Psoas muscle (tissue), 8 donors: ENCODE results near the gene ATP7B. TPM values are rescaled to one million over a fixed set of nuclear protein-coding genes. Genes with fewer than 3 reads are reported as not detected.

ENCODE experiments used
- ATAC-seq, 4 donors: fragments of 200-7000 bp; cut with Tn5 transposase; one replicate each; pipeline ENCODE4 v1.9.1; 2020; ENCODE audit warnings: moderate library complexity in 3 of 4, mild to moderate bottlenecking in 2 of 4
- DNase-seq, 2 donors: peaks; one replicate each; pipeline ENCODE4 v3.0.0-alpha.2; 2020
- H3K27ac ChIP-seq: fragments of 200-600 bp; one replicate; pipeline ENCODE4 v1.8.0; 2022
- H3K27me3 ChIP-seq, 3 donors: fragments of 200-600 bp in 1 of 3; one replicate each; pipeline versions ENCODE4 v1.6.1 to v1.8.0; 2013 to 2022; ENCODE audit warnings: low read length in 2 of 3, mild to moderate bottlenecking in 2 of 3, moderate library complexity in 1 of 3; ENCODE audit not compliant: insufficient read depth in 3 of 3
- H3K36me3 ChIP-seq, 2 donors: fragments of 200-600 bp in 1 of 2; one replicate each; pipeline versions ENCODE4 v1.6.1 to v1.8.0; 2013 to 2022; ENCODE audit warnings: low read depth in 1 of 2, mild to moderate bottlenecking in 1 of 2, moderate library complexity in 1 of 2; ENCODE audit not compliant: insufficient read depth in 1 of 2
- H3K4me1 ChIP-seq: fragments of 200-600 bp; one replicate; pipeline ENCODE4 v1.8.0; 2022
- H3K4me3 ChIP-seq: fragments of 200-600 bp; one replicate; pipeline ENCODE4 v1.8.0; 2022; ENCODE audit warnings: mild to moderate bottlenecking
- H3K9me3 ChIP-seq: fragments of 200-600 bp; one replicate; pipeline ENCODE4 v1.8.0; 2022
- WGBS, 3 donors: extraction: QIAGEN DNeasy Blood & Tissue Kit; methylation state at CpG; one replicate each; pipeline versions ENCODE4 v1.1.6 to v1.1.7; 2013; 5-methylcytosine and 5-hydroxymethylcytosine counted together
- intact Hi-C, 2 donors: fragments of 100-400 bp; cut with DNase I; formaldehyde crosslinking; loops; one replicate each; pipeline versions ENCODE4 v1.11.0 to v1.14.2; 2022
- polyA plus RNA-seq, 3 donors: library from polyadenylated mRNA; stranded (reverse); fragments of 200-250 nt; gene quantifications; one replicate each; pipeline ENCODE4 v1.2.3, GENCODE V29; 2013
- total RNA-seq, 4 donors: library from RNA; stranded (reverse); fragmentation: NEBNext Ultra II Directional in 2 of 4; extraction: Animal tissue kit (Norgen Biotek cat#: 25700) in 2 of 4; gene quantifications; one replicate each; pipeline versions ENCODE4 v1.2.1 to v1.2.4, GENCODE V29; 2021 to 2023
- TF ChIP-seq, protein P1 (sequence below): fragments of 200-600 bp; IDR thresholded peaks from one replicate; pipeline ENCODE4 v1.8.0; 2022; ENCODE audit warnings: antibody characterized with exemption
- donor health status: healthy with polysubstance abuse.
- donor health status: DM: no; HTN: no; CAD: no; lungs with moderate emphysema.
- donor health status: Bipolar disorder and iron deficiency.
- donor health status: healthy.
- donor health status: DM: yes; HTN: yes; CAD: no.
- donor health status: DM: no; HTN: no; CAD: no.
- donor health status: DM: no; HTN: no; CAD: no.
- donor health status: DM: yes; HTN: yes; CAD: no.

ATP7B gene
- total and polyA plus RNA-seq, 7 donors, result 0.72 to 3.5 (median 1.3) TPM

DNA sequence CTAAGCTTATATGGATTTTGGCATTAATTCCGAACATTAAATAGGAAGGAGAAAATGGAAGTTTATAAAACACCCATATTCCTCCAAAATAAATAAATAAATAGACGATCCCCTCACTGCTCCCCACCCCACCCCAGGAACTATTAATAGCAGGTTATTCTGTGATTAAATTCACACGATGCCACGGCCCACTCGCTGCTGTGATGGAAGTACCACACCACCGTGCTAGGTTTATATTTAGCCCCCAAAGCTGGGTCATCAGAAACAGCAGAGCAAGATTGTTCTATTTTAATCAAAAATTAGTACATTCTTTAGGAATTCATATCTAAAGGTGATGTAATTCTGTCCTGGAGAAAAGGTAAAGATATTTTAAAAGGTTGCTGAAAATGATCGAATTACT is 84.1 kb downstream of the ATP7B start:
- Histone ChIP-seq H3K27ac (no peak overlapping the region), H3K4me1 (peaks cover 5% of the 10 kb centered on the region), H3K36me3 (peaks cover 0 to under 1% of the 10 kb centered on the region in 2 donors), H3K9me3 (no peaks in the 10 kb centered on the region), H3K4me3 (no peak overlapping the region), H3K27me3 (no peaks in the 10 kb centered on the region)
- no peak for ATAC-seq
- no peak for DNase-seq
- 56 to 76% (median 58%) methylated on average over 7 of the region's 7 CpGs for WGBS, 3 donors
- TF ChIP-seq, protein P1, sequence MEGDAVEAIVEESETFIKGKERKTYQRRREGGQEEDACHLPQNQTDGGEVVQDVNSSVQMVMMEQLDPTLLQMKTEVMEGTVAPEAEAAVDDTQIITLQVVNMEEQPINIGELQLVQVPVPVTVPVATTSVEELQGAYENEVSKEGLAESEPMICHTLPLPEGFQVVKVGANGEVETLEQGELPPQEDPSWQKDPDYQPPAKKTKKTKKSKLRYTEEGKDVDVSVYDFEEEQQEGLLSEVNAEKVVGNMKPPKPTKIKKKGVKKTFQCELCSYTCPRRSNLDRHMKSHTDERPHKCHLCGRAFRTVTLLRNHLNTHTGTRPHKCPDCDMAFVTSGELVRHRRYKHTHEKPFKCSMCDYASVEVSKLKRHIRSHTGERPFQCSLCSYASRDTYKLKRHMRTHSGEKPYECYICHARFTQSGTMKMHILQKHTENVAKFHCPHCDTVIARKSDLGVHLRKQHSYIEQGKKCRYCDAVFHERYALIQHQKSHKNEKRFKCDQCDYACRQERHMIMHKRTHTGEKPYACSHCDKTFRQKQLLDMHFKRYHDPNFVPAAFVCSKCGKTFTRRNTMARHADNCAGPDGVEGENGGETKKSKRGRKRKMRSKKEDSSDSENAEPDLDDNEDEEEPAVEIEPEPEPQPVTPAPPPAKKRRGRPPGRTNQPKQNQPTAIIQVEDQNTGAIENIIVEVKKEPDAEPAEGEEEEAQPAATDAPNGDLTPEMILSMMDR, result no peak
- intact Hi-C loops, result no loop called here

DNA sequence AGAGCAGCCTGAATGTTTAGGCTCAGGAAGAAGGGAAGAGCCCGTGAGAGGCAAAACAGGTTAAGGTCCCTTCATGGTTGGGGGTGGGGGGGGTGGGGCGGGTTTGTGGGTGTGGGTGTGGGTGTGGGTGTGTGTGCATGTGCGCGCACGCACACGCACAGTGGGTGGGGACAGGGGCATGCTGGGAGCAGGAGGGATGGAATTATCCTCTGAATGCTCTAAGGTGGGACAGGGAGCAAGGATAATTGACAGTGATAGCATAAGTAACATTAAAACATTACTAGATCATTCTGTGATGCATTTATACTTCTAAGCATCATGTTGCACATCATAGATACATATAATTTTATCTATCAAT is 84.7 kb downstream of the ATP7B start:
- Histone ChIP-seq H3K4me1 (peaks cover 5% of the 10 kb centered on the region), H3K4me3 (no peak overlapping the region), H3K36me3 (no peaks in the 10 kb centered on the region), H3K27ac (no peak overlapping the region), H3K27me3 (no peaks in the 10 kb centered on the region), H3K9me3 (no peaks in the 10 kb centered on the region)
- DNase-seq, result no peak
- TF ChIP-seq, protein P1, result no peak
- WGBS, 3 donors, result 86 to 96% (median 95%) methylated on average over 6 of the region's 6 CpGs
- intact Hi-C loops, result no loop called here
- ATAC-seq, result no peak

DNA sequence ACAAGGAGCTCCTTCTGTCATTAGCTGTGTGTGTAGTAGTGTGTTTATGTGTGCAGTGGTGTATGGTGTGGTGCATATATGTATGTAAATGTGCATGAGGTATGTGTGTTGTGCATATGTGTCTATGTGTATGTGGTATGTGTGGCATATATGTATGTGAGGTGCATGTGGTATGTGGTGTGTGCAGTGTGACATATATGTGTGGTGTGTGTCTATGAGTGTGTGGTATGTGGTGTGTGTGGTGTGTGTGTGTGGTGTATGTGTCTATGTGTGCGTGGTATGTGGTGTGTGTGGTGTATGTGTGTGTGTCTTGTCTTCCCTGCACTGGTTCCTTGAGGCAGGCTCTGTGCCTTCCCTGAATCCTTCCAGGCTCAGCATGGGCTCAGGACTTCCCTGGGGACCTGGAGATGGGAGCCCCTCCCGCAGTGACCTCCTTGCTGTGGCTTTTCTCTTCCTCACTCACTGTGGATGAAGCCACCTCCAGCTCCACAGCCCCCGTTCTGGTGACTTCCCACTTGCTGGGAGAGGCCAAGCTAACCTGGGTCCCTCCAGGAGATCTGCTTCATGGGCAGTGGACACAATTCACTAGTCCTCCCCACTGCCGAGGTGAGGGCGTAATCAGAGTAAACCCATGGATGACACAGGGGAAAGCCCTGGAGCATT is 85.3 kb downstream of the ATP7B start:
- Histone ChIP-seq H3K9me3 (no peaks in the 10 kb centered on the region), H3K36me3 (no peaks in the 10 kb centered on the region), H3K4me1 (peaks cover 5% of the 10 kb centered on the region), H3K27ac (no peak overlapping the region), H3K4me3 (no peak overlapping the region), H3K27me3 (no peaks in the 10 kb centered on the region)
- ATAC-seq (no peak), DNase-seq (no peak)
- TF ChIP-seq, protein P1, result no peak
- intact Hi-C loops, result no loop called here
- WGBS, 3 donors, result 76 to 93% (median 82%) methylated on average over 5 of the region's 5 CpGs

DNA sequence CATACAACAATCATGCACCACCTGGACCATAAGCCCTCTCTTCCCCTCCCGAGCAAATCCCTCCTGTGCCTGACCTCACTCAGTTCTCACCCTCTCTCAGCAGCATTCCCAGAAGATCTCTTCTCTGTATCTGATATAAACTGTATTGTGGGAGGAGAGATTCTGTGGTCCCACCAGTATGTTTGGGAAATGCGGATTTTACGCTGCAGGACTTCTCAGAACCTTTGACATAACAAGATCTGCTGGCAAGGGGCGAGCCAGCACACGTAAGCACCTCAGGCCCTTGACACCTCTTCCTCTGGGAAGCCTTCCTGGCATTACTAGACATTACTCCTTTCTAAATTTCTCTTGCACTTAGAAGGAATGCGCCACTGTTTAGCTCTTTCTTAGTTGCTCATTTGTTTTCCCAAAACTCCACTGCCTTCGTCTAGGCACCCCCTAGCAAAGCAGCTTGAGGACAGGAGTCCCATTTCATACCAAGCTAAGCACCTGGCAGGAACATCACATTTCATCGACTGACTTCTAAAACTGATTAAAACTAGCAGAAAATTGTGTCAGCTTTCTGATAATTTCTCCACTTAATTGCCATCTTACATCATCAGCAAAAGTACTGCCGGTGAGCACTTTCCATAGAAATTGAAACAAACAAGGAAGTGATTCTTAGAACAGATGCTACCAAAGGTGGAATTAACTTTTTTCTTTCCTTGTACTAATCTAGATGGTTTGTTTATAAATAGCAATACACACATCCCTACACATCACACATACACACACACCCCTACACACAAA is 86.3 kb downstream of the ATP7B start:
- Histone ChIP-seq H3K36me3 (no peaks in the 10 kb centered on the region), H3K27ac (no peak overlapping the region), H3K27me3 (no peaks in the 10 kb centered on the region), H3K4me3 (no peak overlapping the region), H3K9me3 (no peaks in the 10 kb centered on the region), H3K4me1 (peaks cover 5% of the 10 kb centered on the region)
- no peak for ATAC-seq
- TF ChIP-seq, protein P1, result no peak
- WGBS, 3 donors, result 89 to 91% (median 89%) methylated on average over 9 of the region's 9 CpGs
- intact Hi-C loops, result no loop called here
- no peak for DNase-seq
